Panc1 (cell line): ENCODE results near the gene SLC41A3.

Source experiments
- SIN3A ChIP-seq: IDR thresholded peaks from 2 replicates; pipeline ENCODE4 v1.6.1; 2012; ENCODE audit warnings: low read depth, mild to moderate bottlenecking, low read length, moderate library complexity, borderline replicate concordance; ENCODE audit not compliant: insufficient read depth
- TF ChIP-seq, protein P1 (sequence below): fragments of 450-650 bp; IDR thresholded peaks from 2 replicates; pipeline ENCODE4 v1.5.1; 2017; ENCODE audit warnings: mild to moderate bottlenecking
- TF ChIP-seq, protein P2 (sequence below), 2 experiments: IDR thresholded peaks; 2 replicates each; pipeline ENCODE4 v1.6.1; 2011 to 2012; ENCODE audit warnings: low read depth in 2 of 2, control low read depth in 1 of 2, low read length in 1 of 2, mild to moderate bottlenecking in 1 of 2, moderate library complexity in 1 of 2; ENCODE audit not compliant: insufficient read depth in 1 of 2

DNA sequence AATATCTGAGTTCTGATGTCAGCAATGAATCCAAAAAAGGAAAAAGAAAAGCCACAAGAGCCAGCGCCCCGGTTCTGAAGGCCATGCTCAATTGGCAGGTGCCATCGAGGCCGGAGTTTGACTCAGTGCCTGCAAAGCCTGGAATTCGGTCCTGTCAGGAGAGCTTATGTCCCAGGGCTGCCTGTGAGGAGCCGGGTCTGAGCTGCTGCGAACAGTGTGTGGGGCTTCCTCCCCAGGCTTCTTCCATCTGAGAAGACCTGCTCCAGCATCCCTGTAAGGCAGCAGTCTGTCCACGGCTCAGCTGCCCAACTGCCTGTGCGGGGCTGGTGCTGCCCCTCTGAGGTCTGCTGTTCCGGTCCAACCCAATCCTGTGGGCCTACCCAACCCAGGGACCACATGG is 68.8 kb downstream of the SLC41A3 start:
- TF ChIP-seq, protein P1, sequence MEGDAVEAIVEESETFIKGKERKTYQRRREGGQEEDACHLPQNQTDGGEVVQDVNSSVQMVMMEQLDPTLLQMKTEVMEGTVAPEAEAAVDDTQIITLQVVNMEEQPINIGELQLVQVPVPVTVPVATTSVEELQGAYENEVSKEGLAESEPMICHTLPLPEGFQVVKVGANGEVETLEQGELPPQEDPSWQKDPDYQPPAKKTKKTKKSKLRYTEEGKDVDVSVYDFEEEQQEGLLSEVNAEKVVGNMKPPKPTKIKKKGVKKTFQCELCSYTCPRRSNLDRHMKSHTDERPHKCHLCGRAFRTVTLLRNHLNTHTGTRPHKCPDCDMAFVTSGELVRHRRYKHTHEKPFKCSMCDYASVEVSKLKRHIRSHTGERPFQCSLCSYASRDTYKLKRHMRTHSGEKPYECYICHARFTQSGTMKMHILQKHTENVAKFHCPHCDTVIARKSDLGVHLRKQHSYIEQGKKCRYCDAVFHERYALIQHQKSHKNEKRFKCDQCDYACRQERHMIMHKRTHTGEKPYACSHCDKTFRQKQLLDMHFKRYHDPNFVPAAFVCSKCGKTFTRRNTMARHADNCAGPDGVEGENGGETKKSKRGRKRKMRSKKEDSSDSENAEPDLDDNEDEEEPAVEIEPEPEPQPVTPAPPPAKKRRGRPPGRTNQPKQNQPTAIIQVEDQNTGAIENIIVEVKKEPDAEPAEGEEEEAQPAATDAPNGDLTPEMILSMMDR: no peak
- TF ChIP-seq, protein P2, sequence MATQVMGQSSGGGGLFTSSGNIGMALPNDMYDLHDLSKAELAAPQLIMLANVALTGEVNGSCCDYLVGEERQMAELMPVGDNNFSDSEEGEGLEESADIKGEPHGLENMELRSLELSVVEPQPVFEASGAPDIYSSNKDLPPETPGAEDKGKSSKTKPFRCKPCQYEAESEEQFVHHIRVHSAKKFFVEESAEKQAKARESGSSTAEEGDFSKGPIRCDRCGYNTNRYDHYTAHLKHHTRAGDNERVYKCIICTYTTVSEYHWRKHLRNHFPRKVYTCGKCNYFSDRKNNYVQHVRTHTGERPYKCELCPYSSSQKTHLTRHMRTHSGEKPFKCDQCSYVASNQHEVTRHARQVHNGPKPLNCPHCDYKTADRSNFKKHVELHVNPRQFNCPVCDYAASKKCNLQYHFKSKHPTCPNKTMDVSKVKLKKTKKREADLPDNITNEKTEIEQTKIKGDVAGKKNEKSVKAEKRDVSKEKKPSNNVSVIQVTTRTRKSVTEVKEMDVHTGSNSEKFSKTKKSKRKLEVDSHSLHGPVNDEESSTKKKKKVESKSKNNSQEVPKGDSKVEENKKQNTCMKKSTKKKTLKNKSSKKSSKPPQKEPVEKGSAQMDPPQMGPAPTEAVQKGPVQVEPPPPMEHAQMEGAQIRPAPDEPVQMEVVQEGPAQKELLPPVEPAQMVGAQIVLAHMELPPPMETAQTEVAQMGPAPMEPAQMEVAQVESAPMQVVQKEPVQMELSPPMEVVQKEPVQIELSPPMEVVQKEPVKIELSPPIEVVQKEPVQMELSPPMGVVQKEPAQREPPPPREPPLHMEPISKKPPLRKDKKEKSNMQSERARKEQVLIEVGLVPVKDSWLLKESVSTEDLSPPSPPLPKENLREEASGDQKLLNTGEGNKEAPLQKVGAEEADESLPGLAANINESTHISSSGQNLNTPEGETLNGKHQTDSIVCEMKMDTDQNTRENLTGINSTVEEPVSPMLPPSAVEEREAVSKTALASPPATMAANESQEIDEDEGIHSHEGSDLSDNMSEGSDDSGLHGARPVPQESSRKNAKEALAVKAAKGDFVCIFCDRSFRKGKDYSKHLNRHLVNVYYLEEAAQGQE (IDR thresholded peaks at IDR 0.05; ENCODE audit: insufficient read depth in 1 of 2, low read depth in 2 of 2, low read length in 1 of 2): no peak
- TF ChIP-seq SIN3A: no peak
